Hematopoietic multipotent progenitor cell (in vitro differentiated cells): ENCODE data around the gene EHBP1. TPM values are rescaled to one million over a fixed set of nuclear protein-coding genes. Genes with fewer than 3 reads are reported as not detected.

Experiments
- DNase-seq, 3 donors: peaks; one replicate each; pipeline ENCODE4 v3.0.0-alpha.2; 2011 to 2015; ENCODE audit warnings: low read depth in 2 of 3, low spot score in 2 of 3
- total RNA-seq: library from RNA; depleted of rRNA; stranded (reverse); fragments of >200 nt; gene quantifications from one replicate; pipeline ENCODE4 v1.2.3, GENCODE V29; 2012

EHBP1 gene
- total RNA-seq, 1 donor, result 14.5 TPM

DNA sequence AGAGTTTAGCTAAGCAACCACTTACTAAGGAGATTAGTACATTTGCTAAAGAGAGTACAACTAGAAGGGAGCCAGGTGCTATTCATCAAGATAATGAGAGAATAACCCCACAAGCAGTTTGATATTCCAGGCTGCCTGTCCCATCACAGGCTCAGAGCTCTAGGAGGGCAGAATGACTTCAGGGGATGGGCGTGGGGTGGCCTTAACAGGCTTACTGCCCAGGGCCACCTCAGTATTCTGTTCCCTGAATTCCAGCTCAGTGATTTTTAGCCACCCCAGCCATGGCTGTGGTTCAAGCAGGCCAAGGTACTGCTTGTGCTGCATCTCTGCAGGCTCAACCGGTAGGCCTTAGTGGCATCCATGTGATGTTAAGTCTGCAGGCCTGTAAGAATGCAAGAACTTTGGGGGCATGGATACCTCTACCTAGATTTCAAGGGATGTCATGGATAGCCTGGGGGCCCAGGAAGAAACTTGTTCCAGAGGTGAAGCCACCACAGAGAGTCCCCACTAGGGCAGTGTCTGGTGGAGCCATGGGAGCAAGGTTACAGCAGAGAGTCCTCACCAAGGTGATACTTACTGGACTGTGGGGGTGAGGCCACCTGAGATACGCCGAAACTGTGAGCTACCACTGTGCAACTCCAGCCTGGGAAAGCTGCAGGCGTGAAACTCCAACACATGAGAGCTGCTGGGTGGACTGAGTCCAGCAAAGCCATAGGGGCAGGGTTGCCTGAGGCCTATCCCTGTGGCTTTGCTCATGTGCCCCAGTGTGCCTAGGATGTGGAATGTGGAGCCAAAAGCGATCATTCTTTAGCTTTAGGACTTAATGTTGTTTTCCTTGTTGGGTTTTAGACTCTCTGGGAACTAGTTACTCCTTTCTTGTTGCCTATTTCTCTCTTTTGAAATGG, 107.7 kb downstream of the EHBP1 start:
- no peak for DNase-seq

DNA sequence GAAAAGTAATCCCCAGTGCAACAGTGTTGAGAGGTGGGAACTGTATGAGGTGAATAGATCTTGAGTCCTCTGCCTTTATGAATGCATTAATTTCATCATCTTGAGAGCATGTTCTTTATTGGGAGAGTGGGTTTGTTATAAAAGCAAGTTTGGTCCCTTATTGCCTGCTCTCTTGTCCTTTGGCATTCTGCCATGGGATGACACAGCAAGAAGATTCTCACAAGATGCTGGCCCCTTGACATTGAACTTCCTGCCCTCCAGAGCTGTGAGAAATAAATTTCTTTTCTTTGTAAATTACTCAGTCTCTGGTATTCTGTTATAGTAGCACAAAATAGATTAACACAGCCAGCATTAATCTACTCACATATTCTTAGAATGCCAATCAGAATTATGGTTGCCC, 108.6 kb downstream of the EHBP1 start:
- peak in 2 of 3 donors; percentile 6 to 41 for DNase-seq

DNA sequence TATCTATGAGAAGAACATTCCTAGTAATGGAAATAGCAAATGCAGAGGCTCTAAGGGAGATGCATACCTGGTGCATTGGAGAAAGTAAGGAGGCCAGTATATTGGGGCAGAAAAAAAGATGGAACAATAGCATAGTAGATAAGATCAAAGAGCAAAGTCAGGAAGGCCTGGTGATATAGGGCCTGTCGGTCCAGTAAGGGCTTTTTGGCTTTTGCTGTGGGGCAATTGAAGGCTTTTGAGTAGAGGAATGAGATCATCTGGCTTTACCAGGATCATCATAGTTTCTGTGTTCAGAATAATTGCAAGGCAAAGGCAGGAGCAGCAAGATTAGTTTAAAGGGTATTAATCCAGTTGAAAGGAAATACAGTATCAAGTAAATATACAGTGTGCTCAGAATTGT, 111.8 kb downstream of the EHBP1 start:
- DNase-seq, result no peak

DNA sequence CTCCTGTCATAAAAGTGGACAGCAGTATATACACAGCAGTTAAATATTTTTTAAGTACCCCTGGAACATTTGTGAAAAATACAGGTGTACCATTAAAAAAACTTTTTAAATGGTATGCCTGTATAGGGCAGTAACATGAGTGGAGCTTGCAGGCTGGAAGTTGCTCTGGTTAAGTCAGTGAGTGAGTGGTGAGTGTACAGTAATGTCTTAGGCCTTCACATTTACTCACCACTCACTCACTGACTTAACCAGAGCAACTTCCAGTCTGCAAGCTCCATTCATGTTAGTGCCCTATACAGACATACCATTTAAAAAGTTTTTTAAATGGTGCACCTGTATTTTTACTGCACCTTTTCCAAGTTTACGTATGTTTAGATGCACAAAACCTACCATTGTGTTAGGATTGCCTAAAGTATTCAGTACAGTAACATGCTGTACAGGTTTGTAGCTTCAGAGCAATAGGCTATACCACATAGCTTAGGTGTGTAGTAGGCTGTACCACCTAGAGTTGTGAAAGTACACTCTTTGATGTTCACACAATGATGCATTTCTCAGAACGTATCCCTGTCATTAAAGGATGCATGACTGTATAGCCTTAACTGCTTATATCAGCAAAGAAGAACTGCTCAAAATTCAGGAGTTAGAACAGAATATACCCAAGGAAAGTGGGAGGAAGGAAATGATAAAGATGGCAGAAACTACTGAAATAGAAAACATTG, 112.6 kb downstream of the EHBP1 start:
- DNase-seq, result no peak

DNA sequence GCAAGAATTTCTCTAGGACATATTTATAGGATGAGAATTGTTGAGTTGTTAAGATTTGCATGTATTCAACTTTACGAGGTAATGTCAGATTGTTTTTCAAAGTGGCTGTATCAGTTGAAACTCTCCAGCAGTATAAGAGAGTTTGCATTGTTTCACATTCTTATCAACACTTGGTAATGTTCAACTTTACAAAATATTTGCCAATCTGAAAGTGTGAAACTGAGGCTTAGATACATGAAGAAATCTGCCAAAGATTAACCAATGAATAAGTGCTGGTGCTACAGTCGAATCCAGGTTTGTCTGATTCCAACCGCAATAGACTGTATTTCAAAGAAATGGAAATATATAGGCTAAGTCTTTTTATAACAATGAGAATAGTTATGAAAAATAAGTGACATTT, 117.0 kb downstream of the EHBP1 start:
- DNase-seq, result no peak

DNA sequence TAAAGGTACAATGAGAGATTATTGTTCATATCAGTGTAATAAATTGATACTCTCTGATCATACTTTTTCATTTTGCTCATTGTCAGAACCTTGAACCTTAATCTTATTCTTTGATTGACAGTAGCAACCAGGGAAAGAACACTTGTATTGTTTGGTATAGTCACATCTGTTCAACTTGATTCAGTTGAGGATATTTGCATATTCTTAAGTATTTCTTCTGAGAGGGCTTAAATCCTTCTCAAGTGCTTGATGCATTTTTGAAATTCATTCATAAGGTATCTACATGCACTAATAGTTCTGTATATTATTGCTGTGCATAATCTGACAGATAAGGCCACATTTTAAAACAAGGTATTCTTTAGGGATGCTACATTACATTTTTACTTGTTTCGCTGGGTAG, 118.9 kb downstream of the EHBP1 start:
- no peak for DNase-seq

DNA sequence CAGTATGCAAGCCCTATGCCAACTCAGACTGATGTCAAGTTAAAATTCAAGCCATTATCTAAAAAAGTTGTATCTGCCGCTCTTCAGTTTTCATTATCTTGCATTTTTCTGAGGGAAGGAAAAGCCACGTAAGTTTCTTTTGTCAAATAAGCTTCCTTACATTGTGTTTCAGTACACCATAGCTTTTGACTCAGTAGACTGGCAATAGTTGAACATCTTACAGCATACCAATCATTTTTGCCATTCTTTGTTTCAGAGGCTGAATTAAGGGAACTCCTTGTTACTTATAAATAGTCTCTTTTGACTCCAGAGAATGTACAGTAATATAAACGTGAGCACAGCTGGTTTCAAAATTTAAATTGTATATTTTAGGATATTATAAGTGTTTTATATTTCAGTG, 120.6 kb downstream of the EHBP1 start:
- DNase-seq, result no peak

DNA sequence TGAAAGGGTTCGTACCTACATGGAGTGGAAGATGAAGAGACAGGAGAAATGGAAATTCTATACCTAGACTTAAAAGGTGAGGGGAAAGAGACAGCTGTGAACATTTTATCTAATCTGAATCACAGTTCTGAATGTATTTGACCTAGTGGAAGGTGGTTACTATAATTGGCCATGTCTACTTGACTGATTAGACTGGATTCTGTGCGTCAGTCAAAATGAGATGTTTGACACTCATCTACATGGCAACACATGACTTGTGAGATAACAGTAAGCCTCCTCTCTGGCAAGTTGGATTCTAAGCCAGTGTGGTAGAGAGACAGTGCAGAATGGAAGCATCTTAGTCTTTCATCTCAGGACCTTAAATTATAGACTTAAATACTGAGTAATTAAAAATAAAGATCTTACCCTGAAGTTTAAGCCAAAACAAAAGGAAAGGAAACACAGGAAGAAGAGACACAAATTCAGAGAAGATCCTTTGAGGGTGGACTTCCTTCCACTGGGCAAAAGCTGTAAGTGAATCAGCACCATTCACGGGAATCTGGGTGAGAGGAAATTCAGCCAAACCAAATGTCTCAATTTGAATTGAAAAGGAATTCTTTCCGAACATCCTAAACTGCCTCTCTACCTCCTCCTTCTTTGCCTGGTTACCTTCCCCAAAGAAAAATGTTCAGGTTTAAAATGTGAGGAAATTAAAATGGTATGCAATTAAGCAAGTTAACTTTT, 121.6 kb downstream of the EHBP1 start:
- no peak for DNase-seq

DNA sequence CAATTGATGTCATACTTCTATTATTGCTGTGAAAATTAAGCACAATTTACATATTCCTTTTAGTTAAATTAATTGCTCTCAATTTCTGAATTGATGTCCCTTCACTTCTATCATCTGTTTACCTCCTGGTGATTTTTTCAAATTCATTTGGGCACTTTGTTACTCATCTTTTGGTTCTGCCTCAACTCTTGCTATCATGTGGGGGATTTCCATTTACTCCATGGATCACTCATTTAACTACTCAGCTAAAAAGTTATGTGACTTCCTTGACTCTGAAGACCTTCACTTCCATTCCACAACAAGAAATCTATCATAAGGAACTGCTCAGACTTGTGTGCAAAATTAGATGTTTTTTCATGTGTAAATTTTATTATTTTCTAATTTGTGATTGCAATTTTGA, 126.2 kb downstream of the EHBP1 start:
- no peak for DNase-seq

DNA sequence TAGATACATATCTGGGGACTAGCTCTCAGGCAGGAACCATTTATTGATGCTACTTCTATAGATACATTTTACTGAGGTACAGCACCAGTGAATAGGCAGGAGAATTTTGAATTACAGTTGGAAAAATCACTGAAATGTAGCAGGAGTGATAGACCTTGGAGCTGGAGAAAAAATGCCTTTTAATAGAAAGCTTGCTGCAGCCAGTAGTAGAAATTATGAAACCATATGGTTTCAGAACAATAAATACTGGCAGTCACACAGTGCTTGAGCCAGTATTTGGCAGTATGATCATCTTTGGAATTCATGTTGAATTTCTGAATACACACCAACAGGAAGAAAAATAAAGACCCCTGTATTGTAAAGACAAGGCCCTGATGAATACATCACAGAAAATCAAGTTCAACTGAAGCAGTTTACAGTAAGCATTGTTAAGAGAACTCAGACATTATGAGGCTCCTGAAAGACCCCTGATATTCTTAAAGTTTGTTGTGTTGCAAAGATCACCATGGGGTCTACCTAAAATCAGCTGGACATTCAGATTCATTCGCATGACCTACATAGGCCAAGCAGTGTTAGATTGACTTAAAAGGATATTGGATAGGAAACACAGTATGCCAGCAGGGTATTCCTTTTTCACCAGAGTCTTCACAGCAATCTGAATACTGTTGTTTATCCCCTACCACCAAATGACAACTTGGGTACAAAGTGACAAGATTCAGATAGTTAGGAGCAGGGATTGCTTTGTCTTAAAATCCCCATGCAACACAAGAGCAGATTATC, 139.0 kb downstream of the EHBP1 start:
- DNase-seq, result no peak

DNA sequence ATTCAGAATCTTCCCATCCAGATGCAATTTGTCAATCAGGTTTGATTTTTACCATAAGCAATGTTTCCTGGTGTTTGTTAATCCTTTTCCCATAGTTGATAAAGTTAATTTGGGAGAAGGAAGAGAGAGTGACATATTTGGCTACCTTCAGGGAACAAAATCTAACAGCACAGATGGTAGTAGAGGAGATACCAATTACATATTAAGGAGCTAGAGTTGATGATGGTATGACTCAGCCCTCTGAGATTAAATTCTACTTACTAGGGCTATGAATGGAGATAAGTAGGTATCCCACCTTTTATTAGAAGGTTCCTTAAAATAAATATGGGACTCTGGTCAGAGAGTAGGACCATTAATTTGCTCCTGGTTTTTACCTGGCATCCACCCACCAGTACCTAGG, 139.7 kb downstream of the EHBP1 start:
- no peak for DNase-seq

DNA sequence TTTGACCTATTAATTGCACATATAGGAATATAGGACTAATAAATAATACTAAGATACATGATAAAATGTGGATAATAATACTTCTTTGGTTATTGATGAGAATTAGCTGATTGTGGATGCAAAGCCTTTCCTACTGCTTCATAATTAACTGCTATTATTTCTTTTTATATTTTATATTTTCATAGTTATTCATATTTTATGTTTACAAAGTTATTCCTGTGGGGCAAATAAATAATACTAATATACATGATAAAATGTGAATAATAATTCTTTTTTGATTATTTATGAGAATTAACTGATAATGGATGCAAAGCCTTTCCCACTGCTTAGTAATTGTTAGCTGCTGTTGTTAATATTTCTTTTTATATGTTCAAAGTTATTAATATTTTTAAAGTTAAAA, 146.7 kb downstream of the EHBP1 start:
- DNase-seq, result no peak

DNA sequence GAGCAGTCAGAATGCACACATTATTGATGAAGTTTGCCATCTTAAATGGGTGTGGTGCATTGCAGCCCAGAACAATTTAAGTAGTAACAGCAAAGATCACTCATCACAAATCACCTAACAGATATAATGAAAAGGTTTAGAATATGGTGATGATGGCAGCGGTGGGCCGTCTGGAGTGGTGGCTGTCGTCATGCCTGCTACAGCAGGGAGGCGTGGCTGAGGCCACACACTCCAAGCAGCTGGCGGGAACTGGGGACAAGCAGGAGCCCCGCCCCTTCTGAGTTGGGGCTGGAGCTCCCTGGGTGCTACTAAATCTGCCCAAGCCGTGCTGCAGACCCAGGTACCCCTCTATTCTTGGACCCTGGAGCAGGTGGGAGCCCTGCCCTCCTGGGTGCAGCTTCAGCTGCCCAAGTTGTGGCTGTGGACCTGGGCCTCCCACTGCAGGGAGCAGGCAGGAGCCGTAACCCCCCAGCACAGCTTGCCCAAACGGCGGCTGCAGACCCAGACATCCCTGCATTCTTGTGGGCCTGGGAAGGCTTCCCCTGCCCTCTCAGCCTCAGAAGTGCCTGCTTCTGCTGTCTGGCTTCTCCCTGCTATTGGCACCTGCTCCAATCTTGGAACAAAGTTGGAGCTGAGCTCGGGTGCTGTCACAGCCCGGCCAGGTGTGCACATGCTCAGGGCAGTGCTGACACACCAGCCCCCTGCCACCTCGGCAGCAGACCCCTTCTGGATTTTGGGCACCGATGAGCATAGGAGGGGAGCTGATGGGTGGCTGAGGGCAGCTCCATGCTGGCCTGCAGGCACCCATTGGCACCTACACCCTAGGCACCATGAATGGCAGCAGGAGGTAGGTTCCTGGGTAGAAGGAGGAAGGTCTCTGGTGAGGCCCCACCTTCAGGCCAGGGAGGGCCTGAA, 149.3 kb downstream of the EHBP1 start:
- no peak for DNase-seq

DNA sequence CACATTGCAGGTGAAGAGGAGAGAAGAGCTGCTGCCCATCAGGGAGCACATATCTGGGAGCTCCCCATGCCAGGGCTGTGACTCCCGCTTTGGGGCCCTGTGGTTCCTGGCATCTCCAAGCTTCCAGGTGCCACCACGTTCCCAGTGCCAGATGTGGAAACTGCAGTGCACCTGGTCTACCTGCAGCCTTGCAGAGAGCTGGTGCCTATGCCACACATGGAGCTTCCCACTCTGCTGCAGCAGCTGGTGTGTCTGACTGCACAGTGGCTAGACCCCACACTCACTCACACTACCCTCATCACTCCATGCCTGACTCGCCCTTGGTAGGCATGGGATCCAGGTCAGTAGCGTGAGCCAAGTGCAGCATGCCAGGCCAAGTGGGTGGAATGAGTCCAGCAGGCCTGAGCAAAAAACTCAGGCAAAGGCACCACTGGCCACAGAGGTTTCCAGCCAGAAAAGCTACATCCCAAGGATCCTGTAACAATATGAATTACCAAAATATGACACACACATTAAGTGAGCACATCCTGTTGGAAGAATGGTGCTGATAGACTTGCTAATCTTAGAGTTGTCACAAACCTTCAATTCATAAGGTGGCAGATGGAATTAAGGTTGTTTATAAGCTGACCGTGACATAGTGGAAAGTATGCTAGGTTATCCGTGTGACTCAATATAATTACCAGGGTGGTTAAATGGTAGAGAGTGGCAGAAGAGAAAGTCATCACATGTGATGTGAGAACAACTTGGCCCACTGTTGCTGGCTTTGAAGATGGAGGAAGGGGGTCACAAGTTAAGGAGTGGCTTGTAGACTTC, 150.9 kb downstream of the EHBP1 start:
- no peak for DNase-seq

DNA sequence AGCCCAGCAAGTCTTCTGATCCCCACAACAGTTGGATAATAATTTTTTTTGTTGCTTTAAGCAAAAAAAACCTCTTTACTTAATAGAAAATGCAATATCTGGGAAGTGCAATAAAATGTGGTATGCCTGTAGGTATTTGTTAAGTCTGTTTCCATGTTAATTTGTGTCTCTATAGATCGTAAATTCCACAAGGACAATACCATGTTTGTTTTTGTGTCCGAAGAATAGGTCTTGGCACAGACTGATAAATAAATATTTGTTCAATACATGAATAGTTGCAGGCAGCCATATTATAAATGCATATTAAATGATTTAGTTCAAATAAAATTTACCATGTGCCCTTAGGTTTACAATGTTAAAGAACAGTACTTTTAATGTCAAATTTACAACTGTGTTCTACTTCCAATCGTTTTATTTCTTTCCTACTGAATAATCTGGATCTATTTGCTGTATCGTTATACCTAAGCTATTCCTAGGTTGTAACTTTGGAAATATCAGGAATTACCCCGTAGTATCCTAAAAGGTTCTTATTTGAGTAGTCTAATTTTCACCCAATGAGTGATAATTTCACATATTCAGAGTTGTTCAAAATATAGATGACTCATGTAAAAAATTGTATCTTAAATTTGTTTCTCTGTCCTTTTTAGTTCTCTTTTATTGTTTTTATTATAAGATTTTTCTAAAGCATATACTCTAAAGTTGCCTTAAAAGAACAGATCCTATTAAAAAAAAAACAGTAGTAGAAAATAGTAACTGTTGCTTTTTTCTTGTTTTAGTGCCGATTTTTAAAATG, 151.8 kb downstream of the EHBP1 start:
- DNase-seq, result no peak

DNA sequence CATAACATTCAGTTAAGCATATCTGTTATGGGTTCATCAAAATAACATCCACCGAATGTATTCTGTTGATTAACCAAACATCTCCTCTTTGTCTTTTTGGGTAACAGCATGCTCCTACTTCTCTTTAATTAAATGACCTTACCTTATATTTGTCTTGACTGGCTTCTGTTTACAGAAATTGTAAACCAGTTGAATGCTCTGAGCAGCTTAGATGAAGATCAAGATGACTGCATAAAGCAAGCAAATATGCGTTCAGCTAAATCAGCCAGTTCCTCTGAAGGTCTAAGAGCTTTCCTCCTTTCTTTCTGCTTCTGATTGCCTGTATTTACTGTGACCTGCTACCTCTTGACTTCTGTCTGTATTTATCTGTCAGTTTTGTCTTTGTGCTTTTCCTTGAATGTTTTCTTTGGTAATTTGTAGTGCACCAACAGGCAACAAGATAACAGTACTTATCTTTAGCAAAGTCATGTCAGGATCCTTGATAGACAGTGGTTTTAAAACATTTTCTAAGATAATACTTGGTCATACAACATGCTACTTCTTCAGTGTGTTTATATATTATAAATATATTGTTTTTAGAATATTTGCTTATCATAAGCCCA, 152.8 kb downstream of the EHBP1 start:
- DNase-seq, result no peak

DNA sequence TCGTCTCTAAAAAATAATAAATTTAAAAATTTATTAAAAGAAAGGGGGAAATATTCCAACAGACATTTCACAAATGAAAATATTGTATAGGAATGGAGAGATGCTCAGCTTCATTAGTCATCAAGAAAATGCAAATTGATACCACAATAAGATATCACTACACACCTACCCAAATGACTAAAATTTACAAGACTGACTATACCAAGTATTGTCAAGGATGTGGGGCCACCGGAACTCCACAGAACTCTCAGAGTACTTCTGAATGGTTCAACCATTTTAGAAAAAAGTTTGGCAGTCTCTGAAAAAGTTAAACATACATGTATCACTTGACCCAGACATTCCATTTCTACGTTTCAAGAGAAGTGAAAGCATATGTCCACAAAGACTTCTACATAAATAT, 163.4 kb downstream of the EHBP1 start:
- DNase-seq, result no peak

DNA sequence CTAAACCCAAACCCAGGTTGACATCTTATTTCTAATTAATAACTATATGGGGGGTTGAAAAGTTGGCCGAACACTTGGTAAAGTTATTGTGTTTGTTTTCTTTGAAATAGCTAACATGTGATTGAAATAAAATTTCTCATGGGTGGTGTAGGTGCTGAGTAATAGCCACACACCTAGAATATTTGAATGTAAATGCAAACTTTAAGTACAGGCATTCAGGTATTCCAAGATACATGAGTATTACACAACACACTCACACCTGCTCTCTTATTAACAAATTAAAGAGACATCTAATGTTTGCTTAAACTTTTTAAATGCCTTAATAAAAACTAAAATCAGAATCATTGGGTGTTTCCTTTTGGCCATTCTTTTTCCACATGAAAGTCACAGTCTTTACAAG, 165.5 kb downstream of the EHBP1 start:
- DNase-seq, result no peak
